Bone marrow (tissue), 2 donors: ENCODE measurements around the gene DCAF15.

ENCODE experiments used
- DNase-seq, 2 donors: peaks; one replicate each; lab custom pipeline; 2025; lab: John Stamatoyannopoulos, UW

Gene DCAF15

DNA sequence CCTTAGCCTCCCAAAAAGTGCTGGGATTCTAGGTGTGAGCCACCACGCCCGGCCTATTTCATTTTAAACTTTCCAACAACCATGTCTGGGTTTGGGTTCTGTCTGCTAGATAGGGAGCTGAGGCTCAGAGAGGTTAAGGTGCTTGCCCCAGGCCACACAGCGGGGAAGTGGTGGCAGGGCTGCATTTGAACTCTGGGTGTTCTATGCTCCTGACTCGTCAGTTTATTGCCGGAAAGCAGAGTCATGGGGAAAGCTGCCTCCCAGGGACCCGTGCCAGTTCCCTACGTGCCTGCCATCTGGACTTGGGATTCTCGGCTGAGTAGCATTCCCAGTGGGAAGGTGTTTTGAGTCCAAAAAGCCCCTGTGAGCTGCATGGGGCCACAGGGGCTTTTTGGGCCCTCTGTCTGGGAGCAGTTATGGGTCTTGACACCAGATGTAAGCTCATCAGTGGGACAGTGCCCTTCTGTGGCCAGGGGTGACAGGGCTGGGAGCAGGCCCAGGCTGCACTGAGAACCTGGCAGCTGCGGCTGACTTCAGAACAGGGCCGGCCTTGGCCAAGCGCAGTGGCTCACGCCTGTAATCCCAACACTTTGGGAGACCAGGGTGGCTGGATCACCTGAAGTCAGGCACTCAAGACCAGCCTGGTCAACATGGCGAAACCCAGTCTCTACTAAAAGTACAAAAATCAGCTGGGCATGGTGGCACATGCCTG lies 42.9 kb downstream of the DCAF15 start:
- no peak for DNase-seq

DNA sequence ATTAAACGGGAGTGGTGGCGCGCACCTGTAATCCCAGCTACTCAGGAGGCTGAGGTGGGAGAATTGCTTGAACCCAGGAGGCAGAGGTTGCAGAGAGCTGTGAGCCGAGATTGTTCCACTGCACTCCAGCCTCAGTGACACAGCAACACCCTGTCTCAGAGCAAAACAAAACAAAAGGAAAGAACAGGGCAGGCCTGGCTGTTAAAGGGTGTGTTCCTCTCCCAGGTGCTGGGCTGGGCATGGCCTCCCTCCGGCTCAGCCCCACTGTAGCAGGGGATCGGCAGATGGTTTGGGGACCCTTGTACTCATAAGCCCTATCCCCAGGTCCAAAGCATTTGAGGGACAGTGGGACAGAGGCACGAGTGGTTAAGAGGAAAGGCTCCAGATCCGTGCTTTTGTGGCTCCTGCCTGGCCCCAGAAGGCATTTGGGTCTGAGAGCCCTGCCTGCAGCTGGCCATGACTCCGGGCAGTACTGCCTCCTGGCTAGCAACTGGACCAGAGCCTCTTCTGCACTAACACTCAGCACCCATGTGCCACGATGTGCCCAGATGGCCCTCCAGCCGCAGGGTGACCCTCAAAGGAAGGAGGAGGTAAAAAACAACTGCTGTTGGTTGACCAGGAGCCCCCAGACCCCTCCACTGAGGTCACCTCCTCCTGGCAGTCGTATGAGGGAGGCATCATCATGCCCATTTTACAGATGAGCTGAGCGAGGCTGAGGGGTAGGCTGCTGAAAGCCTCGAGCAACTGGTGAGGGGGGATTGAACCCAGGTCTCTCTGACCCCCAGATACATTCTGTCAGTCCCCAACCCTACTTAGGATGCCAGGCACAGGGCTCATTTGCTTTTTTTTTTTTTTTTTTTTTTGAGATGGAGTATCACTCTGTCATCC lies 43.8 kb downstream of the DCAF15 start:
- no peak for DNase-seq

DNA sequence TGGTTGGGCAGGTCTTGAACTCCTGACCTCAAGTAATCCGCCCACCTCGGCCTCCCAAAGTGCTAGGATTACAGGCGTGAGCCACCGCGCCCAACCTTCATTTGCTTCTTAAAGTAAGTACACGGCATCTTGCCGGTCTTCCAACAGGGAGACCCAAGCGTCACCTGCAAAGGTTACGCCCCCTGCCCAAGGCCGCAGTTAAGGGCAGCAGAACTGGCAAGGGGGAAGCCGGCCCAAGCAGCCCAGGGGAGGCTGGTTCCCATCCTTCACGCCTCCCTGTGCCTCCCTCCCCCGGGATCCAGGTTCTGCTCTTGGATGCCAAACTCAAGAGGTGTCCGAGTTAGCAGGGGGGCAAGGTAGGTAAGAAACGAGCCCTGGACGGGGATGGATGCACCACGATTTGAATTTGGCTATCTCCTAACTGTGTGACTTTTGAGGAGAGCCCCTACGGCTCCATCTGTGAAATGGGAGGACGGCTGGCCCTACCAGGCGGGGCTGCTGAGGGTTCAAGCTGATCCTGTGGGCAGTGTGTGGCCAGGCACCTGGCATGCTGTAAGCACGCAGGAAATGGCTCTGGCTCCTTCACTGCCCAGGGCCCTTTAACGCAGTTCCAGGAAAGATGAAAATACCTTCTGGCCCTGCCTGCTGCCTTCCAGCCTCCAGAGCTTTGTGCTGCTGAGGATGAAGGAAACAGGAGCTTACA lies 44.8 kb downstream of the DCAF15 start:
- DNase-seq, result no peak

- no peak for DNase-seq
These were observed 45.3 kb downstream of the DCAF15 start for GRCh38 chr19:13997631-13997962.

GRCh38 chr19:13998426-13998825 lies 46.1 kb downstream of the DCAF15 start:
- DNase-seq, result no peak

- DNase-seq, result no peak
These were observed 46.8 kb downstream of the DCAF15 start for GRCh38 chr19:13999085-13999484.

DNA sequence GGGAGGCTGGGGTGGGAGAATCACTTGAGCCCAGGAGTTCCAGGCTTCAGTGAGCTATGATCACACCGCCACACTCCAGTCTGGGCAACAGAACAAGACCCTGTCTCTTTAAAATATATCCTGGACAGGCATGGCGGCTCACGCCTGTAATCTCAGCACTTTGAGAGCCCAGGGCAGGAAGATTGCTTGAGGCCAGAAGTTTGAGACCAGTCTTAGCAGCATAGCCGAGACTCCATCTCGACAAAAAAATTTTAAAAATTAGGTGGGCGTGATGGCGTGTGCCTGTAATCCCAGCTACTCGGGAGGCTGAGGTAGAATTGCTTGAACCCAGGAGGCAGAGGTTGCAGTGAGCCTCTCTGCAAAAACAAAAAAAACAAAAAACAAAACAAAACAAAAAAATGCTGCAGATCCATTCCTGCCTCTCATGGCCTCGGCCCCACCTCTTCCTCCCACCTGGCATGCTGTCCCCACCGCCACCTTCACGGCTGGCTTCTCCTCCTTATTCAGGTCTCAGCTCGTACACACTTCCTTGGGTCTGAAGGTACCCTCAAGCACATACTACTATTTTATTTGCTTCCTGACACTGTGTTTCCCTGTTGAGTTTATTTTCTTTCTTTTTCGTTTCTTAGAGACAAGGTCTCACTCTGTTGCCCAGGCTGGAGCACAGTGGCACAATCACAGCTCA lies 48.5 kb downstream of the DCAF15 start:
- no peak for DNase-seq

DNA sequence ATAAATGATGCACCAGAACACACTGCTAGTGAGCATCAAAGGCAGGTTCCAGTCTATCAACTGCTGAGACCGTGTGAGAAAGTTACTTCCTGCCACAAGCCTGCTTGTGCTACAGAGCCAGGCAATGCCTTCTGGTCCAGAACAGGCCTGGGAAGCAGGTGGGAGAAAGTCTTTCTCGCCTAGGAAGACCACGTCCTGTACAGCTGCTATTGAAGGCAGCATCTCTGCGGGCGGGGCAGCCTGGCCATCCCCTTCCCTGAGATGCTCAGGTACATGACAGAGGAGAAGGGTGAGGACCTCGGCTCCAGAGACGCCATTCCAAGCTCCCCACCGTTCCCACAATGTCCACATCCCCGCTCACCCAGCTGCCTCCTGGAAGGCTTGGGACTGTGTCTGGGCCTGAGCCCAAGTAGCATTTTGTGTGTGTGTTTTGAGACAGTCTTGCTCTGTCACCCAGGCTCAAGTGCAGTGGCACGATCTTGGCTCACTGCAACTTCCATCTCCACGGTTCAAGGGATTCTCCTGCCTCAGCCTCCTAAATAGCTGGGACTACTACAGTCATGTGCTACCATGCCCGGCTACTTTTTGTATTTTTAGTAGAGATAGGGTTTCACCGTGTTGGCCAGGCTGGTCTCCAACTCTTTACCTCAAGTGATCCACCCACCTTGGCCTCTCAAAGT lies 50.4 kb downstream of the DCAF15 start:
- peak in 1 of 2 donors; percentile 19 for DNase-seq

- DNase-seq, result no peak
These were observed 51.1 kb downstream of the DCAF15 start for GRCh38 chr19:14003251-14004055.

GRCh38 chr19:14004619-14005348 lies 52.5 kb downstream of the DCAF15 start:
- DNase-seq, result peak in 1 of 2 donors; percentile 34

- DNase-seq, result peak; percentile 85 to 94
These were observed 53.2 kb downstream of the DCAF15 start for GRCh38 chr19:14005349-14006084.

- DNase-seq, result peak; percentile 98 to 100
These were observed 53.9 kb downstream of the DCAF15 start, which contains the start of gene RFX1 for GRCh38 chr19:14006085-14006765. RFX1 (minus strand) TSS chr19:14006320; CDS start chr19:13993843, 12,477 bp downstream.

DNA sequence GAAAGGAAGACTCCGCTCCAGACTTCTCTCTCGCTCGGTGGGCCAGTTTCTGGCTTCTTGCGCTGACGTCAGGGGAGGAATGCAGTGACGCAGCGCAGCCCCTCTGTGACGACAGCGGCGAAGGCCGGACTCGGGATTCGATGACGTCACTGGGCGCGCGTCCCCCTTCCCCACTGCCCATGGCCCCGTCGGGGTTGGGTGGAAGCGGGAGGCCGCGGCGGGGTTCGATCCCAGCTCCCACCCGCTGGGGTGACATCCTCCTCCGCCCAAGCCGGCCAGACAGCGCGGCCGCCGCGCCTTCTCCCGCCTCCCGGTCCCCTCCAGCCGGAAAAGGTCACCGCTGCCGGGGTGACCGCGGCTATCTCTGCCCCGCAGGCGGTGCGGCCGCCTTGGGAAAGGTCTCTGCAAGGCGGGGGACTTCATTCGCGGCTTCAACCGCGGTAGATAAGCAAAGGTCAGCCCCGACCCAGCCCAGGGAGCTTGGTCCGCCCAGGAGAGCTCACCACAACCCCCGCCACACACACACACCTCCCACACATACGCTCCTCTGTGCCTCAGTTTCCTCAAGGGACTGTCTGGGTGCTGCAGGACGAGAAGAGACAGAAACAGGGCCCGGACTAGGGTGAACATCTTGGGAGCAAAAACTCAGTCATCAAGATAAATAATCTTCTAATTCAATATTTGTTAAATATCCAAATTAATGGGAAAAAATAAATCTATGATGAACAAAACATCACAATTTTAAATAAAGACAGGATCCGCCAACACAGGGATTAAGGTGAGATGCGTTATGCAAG lies 54.7 kb downstream of the DCAF15 start:
- DNase-seq, result peak in 1 of 2 donors; percentile 97
